ENCODE measurements around the gene CDX1.
A peak's percentile ranks its signal among the peaks of the same experiment; 100 is the strongest.

The CDX1 gene

DNA sequence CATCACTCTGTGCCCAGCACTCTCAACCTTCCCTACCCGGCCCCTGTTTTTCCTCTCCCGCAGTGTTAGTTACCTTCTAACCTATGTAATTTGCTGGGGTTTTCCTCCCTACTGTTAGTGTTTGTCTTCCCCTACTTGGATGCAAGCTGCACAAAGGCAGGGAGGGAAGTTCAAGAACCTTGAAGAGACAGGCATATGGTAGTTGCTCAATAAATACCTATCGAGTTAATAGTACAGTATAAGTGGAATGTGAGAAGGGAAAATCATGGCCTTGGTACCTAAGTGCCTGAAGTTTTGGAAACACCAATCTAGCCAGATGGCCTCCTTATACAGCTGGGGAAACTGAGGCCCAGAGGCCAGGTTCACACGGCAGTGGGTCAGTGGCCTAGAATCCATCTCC is 35.1 kb upstream of the CDX1 start:
- no peak for DNase-seq

DNA sequence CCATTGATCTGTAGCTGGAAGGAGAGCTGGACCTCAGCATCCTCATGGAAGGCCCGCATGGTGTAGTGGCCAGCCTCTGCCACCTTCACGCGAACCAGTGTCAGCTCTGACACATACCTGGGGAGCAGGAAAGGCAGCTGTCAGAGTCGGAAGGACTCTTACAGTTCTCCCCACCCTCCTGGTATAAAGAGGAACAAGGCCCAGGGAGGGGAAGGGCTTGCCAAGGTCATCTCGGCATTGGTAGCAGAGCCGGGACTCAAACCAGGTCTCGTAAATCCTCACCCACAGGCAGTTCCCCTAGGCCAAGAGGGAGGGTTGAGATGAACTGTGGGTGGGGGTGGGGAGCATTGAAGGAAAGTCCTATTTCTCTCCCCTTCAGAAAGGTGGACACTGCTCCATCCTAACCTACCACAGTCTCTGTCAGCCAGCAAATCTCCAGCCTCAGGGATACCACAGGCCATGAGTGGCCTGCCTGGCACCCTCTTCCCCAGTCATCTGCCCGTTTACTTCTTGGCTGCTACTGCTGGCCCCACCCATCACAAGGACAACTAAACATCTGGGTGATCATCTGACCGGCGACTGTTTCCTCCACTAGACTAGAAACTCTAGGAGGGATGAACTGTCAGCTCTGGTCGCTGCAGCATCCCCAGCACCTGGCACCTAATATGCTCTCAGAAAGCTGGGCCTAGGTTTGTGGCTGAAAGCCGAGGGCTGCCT is 34.4 kb upstream of the CDX1 start:
- DNase-seq, result no peak

DNA sequence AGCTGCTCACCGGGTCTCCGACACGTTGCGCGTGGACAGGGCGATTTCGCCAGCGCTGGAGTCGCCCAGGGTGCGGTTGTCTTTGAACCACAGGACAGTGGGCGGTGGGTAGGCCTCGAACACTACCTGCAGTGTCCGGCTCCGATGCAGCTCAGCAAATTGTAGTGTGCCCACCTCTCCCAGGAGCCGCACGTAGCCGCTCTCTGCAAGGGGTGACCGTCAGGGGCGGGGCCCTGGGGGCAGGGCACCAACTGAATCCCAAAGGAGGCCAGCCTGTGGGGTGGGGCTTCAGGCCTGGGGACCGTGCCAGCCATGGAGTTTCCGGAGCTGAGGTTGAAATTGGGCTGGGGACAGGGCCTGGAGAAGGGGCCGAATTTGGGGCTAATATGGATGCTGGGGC is 33.8 kb upstream of the CDX1 start:
- no peak for DNase-seq

DNA sequence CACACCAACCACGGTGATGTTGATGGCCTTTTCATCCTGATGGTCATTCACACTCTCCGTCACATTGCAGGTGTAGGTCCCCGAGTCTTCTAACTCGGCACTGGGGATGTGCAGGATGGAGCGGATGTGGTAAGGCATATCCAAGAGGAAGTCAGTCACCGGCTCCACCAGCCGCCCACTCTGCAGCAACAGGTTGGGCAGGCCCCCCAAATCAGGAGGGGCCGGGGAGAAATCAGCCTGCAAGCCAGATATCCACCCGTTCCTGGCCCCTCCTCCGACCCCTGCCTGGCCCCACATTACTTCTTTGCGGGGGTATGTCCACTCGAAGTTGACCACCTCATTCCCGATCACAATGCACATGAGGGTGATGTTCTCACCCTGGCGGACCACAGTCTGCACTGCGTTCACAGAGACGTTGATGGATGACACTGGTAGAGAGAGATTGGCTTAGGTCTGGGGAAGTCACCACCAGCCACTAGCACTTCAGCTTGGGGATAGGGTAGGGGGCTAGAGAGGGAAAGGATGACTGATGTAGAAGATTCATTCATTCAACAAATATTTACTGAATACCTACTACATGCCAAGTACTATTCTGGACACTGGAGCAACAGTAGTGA is 32.9 kb upstream of the CDX1 start:
- no peak for DNase-seq

DNA sequence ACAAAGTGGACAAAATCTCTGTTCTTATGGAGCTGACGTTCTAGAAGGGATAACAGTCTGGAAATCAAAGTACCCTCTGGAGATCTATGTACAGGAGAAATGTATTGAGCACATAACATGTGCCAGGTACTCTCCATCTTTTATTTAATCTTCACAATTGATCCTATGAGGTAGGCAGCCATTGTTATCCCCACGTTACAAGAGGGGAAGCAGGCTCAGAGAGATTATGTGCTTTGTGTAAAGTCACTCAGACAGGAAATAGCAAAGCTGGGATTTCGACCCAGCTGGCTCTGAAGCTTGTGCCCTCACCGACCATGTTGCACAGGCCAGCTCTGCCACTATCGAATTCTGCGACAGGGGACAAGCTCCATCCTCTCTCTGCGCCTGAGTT is 32.4 kb upstream of the CDX1 start:
- DNase-seq, result no peak

DNA sequence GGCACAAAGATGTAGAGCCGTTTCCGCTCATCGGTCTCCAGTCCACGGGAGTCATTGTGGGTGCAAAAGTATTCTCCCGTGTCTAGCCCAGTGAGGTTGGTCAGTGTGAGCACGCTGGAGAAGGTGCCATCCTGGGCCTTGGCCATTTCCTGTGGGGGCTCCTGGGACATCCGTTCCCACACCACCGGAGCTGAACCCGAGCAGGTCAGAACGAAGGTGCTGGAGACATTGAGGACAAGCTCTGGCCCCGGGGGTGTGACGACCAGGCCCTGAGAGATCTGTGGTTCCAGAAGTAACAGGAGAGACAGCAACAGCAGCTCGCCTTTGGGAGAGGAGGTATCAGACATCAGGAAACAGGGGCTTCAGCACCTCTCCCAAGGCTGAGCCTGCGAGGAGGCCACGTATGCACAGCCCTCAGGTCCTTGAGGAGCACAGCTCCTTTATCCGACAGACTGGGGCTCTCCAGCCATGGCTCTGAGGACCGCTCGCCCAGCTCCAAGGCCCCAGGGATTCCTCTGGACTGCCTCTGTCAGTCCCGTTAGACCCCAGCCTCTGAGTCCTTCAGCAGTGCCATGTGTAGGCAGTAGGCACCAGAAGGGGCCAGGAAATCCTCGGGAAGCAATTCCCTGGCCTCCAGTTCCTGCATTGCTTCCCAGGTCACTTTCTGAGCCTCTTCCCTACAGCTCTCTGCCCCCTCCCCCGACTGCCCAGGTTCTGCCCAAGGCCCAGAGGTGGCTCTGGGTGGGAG is 30.8 kb upstream of the CDX1 start:
- no peak for DNase-seq

DNA sequence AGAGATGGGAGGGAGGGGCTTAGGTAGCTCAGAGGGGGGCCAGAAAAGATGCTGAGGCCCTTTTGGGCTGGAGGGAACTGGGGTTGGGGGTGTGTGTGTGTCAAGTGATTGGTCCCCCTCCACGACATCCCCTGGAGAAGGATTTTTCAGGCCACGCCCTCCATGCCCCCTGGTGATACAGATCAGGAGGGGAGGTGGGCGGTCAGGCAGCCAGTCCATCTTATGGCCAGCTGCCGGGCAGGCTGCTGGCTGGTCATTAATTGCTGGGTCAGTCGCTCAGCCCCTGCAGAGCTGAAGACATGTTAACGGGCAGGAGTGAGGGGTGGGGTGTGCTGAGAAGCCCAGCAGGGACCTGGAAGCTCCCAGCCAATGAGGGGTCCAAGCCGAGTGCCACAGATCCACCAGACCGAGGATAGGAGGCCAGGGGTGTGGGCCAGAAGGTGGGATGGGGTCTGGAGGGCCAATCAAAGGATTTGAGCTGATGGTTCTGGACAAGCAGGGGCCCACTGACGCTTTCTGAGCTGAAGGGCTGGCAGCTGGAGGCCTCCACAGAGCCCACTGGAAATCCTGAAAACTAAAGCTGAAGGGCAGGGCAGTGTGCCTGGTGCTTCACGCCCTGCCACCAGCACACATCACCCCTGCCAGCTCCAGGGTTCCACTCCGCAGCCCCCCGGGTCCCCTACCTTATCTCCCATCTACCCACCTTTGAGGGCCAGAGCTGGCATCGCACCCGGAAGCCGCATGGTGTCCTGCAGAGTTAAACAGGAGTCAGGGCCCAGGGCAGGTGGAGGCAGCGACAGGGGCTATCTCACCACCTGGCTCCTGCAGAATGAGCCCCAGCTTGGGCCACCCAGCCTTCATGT is 30.0 kb upstream of the CDX1 start:
- DNase-seq, result no peak

DNA sequence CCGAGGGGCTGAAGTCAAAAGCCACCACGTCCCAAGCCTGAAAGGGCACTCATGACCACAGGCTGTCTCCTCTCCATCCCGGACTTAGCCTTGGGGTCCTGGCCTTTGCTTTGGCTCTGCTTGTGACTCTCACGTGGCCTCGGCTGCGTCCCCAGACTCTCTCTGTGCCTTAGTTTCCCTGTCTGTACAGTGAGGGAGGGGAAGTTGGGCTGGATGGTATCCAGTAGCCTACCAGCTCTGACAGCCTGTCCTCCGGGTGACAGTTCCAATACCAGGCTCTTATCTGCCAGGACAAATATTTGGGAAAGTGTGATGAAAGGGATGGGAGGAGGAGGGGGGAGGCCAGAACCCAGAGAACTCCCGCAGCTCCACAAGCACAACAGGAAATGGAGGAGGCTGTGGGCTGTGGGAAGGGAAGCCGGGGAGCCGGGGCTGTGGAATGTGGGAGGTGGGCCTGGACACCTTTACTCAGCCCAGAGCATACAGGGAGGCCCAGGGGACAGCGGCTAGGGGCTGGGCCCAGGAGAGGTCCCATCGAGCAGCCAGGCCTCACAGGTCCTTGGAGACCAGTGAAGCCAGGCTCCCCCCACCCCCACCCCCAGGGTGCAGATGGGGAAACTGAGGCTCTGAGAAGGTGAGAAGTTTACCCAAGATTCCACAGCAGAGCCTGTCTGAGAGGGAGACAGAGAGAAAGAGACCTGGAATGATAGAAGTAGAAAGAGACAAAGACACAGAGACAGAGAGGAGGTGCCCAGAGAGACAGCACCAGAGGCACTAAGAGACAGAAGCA is 29.2 kb upstream of the CDX1 start:
- DNase-seq, result peak; percentile 52

DNA sequence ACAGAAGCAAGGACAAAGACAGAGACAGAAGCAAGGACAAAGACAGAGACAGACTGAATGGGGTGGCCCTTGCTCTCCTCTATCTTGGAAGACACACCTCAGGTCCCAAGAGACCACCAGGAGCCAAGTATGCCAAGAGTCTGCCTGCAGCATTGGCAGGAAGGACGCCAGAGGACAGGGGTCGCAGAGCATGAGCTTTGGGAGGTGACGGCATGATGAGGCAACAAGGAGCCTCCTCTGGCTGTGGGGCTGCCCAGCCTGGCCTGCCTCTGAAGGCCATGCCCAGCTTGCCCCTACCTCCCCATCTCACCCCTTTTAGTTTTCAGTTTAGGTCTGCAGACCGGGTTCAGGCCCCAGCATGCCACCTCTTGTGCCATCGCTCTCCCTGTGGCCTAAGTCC is 28.6 kb upstream of the CDX1 start:
- DNase-seq, result no peak

DNA sequence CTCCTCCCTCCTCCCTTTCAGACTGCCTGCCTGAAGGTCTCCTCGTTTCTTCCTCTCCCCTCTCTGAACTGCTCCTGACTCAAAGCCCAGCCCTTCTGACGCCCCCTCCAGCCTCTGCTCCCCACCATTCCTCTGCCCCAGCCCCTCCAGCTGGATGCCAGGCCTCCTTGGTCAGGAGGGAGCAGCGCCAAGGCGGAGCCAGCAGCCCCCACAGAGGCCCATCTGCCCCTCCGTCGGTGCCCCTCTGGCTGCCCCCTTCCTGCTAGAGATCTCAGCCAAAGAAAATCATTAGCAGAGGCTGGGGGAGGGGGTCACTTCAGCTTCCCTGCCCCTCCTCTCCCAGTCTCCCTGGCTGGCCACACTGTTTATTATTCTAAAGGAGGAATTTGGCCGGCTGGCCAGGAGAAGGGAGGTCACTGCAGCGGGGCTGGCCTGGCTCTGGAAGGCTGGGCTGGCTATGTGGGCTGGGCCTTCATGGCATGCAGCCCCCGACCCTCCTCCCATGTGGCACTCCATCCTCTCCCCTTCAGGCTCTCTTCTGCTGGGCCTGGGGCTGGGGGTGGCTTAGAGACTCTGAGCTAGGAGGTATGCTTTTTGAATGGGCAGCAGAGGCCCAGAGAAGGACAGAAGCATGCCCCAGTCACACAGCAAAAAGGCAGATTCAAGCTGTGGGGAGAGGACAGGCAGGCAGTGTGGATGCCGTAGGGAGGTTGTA is 27.9 kb upstream of the CDX1 start:
- peak; percentile 85 for DNase-seq

DNA sequence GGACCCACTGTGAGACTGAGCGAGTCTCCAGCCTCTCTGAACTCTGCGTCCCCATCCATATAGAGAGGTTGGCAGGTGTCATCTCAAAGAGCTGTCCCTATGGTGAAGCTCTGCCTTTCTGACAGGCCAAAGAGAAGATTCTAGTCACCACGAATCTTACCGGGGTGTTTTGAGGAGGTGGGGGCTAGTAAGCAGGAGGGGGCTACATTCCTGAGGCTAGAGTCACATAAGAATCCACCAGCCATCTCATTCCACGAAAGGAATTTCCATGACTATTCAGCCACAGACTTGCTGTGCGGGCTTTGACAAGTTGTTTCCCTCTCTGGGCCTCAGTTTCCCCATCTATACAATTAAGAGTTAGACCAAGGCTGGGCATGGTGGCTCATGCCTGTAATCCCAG is 27.2 kb upstream of the CDX1 start:
- DNase-seq, result no peak

DNA sequence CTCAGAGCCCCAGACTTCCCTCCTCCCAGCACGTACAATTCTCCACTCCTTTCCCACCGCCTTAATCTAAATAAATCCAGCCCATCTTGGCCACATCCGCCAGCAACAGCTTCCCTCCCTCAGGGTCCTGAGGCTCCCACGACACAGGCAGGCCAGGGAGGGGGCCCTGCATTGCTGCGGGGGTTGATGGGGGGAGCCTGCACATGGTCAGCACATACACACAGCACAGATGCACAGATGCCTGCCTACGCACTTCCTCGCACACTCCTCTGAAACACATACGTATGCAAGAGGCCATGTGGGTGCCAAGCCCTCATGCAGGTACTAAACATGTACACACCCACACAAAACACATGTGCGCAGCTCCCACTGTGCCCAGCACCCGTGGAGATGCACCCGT is 25.7 kb upstream of the CDX1 start:
- DNase-seq, result peak; percentile 50

DNA sequence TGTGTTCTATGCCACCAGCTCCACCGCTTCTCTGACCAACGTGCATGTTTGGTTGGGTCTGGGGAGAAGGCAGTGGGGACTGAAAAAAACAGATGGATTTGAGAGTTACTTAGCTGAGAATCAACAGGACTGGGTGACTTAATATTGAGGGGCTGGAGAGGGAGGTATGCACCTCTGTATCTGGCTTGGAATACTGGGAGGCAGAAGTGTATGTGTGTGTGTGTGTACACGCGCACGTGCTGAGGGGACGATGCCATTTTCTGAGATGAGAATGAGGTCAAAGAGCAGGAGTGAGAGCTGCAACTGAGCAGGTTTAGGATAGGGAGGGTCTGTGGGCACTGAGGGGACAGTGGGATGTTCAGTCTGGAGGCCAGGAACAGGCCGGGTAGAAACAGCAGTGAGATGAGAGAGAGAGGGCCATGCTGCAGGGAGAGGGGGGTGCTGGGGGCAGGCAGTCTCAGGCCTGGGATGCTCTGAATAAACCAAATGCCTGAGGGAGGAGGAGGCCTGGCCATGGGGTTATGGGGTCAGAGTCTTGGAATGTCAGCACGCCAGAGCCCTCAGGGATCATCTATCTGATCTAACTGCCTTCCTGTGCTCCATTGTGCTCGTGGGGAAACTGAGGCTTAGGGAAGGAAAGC is 24.9 kb upstream of the CDX1 start:
- peak; percentile 46 for DNase-seq

DNA sequence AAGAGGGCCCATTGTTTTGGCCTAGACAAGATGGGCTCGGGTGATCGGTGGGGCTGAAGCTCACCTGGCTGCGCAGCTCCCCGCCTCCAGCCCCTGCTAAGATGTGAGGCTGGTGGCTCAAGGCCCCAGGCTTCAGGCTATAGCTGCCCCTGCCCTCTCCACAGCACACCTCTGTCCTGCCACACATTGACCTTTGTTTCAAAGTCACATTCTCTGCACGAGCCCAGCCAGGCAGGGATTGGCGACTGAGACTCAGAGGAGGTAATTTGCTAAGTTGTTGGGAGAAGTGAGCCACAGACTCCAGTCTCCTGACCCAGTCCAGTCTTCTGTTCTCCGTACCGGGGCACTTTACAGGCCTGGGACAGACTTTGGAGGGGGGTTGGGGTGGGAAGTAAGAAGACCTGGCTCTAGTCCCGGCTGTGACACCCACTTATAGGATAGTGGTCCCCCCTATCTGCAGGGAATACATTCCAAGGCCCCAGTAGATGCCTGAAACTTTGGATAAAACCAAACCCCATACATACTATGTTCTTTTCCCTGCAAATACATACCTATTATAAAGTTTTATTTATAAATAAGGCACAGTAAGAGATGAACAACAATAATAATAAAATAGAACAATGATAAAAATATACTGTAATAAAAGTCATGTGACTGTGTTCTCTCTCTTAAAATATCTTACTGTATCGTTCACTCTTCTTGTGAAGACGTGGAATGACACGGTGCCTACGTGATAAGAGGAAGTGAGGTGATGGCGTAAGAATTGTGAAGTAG is 24.2 kb upstream of the CDX1 start:
- DNase-seq, result peak; percentile 26

DNA sequence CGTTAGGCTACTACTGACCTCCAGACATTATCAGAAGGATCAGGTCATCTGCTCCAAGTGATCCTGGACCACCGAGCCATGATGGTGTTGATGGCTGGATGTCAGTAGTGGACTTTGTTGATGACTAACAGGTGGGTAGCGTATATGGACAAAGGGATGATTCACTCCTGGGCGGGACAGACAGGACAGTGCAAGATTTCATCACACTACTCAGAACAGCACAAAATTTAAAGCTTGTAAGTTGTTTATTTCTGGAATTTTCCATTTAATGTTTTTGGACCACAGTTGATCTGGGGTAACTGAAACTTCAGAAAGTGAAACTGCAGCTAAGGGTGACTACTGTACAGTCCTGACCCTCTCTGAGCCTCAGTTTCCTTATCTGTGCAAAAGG is 23.6 kb upstream of the CDX1 start:
- no peak for DNase-seq

DNA sequence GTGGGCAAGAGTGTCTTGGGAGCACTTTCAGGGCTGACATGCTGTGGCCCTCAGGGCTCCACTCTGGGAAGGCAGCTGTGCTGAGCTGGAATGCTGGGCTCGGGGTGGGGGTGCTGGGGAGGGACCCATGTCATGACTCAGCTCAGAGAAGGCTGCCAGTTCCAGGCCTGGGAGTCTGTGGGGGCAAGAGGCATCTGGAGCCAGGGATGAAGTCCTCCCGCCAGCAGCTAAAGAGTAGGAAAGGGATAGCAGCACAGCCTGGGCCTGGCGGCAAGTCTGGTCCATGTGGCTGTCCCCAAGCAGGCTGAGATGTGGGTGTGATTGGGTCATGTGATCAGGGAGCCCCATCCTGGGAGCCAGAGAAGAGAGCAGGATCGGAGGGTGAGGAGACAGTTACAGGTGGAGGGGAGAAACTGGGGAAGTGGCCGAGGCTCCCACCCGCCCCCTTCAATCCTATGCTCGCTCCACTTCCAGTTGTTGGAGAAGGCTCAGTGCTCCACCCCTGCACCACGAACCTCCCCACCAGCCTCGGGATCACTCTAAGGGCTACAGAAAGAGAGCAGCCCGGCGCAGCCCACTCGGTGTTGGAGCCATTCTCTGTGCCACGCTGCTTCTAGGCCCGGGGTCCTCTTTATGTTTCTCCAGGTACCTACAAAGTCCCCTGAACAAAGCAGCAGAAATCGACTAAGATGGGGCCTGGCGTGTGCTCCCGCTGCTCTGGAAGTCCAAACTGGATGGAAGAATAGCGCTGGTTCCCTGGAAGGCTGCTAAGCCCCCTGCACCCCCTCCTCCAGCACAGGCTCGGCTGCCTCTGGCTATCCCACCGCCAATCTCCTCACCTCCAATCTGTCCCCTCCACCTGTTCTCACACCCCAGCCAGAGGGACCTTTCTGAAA is 23.0 kb upstream of the CDX1 start:
- peak; percentile 54 for DNase-seq

DNA sequence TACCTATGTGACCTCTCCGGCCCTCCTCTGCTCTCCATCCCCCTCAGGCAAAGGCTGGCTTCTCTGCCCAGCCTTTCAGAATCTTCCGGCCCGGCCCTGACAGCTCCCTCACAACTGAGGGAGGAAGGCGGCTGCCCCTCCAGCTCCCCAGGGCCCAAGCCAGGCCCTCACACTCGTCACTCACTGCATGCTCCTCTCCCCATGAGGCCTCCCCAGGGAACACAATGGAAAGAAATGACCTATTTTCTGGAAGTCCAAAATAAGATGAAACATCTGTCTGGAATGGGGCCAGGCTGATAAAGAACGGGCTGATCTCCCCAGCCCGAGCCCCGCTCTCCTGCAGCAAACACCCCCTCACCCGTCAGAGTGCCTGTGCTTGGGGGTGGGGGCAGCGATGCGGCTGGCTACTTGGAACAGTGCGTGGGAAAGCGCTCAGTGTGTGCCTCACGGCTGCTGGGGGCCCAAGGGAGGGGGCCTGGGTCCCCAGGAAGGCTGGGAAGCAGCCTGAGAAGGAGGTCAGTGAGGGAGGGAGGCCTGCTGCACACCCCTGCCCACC is 22.3 kb upstream of the CDX1 start:
- peak; percentile 64 for DNase-seq

DNA sequence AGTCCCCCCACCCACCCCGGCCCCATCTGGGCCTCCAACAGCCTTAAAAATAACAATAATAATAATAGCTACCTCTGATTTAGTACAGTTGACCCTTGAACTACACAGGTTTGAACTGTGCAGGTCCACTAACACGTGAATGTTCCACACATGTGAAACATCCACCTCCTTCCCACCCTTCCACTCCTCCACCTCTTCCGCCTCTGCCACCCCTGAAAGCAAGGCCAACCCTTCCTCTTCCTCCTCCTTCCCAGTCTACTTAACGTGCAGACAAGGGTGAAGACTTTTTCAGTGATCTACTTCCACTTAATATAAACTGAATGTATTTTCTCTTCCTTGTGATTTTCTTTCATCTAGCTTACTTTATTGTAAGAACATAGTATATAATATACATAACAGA is 21.7 kb upstream of the CDX1 start:
- DNase-seq, result no peak

DNA sequence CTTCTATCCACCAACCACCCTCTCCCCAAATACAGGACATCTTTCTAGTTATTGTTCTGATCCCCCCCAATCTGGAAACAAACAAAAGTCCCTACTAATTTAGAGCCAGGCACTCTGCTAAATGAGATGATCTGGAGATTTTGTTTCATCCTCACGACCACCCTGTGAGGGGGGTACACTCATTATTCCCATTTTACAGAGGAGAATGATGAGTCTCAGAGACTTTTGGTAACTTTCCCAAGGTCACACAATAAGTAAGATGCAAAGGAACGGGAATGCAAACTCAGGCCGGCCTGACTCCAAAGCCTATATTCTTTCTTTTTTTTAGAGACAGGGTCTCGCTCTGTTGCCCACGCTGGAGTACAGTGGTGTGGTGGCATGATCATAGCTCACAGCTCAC is 20.3 kb upstream of the CDX1 start:
- DNase-seq, result no peak

Data from right kidney (tissue), 1 donor.